NB4 (cell line): ENCODE measurements around the gene LY6G5B.

Source experiments
- CTCF ChIP-seq: IDR thresholded peaks from one replicate; pipeline ENCODE4 v1.5.1; 2012; ENCODE audit warnings: low read depth, low read length
- POLR2A ChIP-seq: IDR thresholded peaks from 2 replicates; pipeline ENCODE4 v1.6.1; 2011; ENCODE audit warnings: mild to moderate bottlenecking; ENCODE audit not compliant: insufficient read length; ENCODE audit errors: extremely low read depth

GRCh38 chr6:31711233-31711632, 41.5 kb downstream of the LY6G5B start:
- TF ChIP-seq POLR2A (no peak), CTCF (no peak)
